ENCODE data around the gene DSCAM. TPM values are rescaled to one million over a fixed set of nuclear protein-coding genes. Genes with fewer than 3 reads are reported as not detected.

DSCAM gene
- total and polyA plus RNA-seq, 3 donors from 2014 or later, result 0.70 to 2.3 (median 2.0) TPM

DNA sequence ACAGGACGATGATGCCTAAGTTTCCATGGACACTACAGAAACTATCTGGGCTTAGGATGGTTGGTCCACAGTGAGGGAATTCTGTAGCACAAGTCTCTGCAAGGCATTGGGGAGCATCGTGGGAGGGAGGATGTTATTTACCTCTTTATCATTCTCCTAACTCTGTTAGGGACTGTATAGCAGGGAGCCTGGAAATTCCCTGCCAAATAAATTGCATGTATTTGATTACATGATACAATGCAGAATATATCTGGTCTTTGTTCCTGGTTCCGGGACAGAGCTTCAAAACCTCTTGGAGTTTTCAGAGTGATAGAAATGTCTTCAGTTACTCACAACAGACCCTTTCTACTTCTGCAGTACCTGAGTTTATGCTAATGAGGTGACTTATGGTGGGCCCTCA lies 593.8 kb downstream of the DSCAM start:
- Histone ChIP-seq H3K9me3 (no peaks in the 10 kb centered on the region), H3K36me3 (ENCODE audit: low read depth, missing control alignments) (no peaks in the 10 kb centered on the region), H3K27me3 (no peaks in the 10 kb centered on the region), H3K4me3 (no peak overlapping the region), H3K27ac (no peak overlapping the region), H3K4me1 (no peaks in the 10 kb centered on the region)
- intact Hi-C loops (cut with DNase I; ENCODE audit: low total_unique reads), result no loop called here
- 83 to 93% methylated on average over 3 of the region's 3 CpGs for WGBS, 2 donors
- TF ChIP-seq, protein P1, sequence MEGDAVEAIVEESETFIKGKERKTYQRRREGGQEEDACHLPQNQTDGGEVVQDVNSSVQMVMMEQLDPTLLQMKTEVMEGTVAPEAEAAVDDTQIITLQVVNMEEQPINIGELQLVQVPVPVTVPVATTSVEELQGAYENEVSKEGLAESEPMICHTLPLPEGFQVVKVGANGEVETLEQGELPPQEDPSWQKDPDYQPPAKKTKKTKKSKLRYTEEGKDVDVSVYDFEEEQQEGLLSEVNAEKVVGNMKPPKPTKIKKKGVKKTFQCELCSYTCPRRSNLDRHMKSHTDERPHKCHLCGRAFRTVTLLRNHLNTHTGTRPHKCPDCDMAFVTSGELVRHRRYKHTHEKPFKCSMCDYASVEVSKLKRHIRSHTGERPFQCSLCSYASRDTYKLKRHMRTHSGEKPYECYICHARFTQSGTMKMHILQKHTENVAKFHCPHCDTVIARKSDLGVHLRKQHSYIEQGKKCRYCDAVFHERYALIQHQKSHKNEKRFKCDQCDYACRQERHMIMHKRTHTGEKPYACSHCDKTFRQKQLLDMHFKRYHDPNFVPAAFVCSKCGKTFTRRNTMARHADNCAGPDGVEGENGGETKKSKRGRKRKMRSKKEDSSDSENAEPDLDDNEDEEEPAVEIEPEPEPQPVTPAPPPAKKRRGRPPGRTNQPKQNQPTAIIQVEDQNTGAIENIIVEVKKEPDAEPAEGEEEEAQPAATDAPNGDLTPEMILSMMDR (IDR thresholded peaks at IDR 0.05), result no peak
- TF ChIP-seq POLR2A (IDR thresholded peaks at IDR 0.05), result no peak
- DNase-seq, result no peak

DNA sequence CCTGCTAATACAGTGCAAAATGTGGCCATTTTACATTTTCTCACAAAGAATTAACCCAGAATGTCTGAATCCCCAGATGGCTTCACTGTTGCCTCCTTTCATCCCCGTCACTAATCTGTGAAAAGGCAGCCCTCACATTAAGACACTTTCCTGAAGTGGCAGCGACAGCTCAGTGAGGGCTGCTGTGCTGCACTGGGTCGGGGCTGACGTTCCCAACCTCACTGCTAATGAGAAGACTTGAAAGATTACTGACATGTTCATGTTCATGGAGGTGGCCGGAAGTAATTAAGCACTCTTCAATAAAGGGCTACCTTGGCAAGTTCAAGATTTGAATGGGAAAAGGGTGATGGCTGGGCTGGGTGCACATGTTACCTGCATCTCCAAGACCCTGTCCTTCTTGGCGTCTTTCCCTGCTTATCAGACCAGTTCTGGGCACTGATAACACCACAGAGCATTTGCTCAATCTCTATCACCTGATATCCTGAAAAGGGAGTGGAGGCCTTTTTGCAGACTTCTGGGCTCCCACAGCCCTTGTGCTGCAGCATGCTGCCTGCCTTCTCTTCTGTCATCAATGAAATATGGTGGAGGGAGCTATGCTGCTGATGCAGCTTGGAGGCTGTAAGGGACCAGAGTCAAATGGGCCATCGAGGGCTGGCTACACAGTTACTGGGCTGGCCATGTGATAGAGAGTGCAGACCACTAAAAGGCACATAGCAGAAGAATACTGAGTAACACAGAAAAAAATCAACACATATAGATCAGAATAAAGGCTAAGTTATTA lies 596.3 kb downstream of the DSCAM start:
- H3K27ac ChIP-seq, result no peak overlapping the region
- no peaks in the 10 kb centered on the region for H3K27me3 ChIP-seq
- no peak overlapping the region for H3K4me3 ChIP-seq
- intact Hi-C loops (cut with DNase I; ENCODE audit: low total_unique reads), result no loop called here
- no peaks in the 10 kb centered on the region for H3K4me1 ChIP-seq
- no peaks in the 10 kb centered on the region for H3K9me3 ChIP-seq
- TF ChIP-seq POLR2A (IDR thresholded peaks at IDR 0.05), result no peak
- TF ChIP-seq, protein P1 (IDR thresholded peaks at IDR 0.05), result no peak
- DNase-seq, result no peak
- H3K36me3 ChIP-seq (ENCODE audit: low read depth, missing control alignments), result no peaks in the 10 kb centered on the region
- 77 to 78% methylated on average over 7 of the region's 7 CpGs for WGBS, 2 donors

DNA sequence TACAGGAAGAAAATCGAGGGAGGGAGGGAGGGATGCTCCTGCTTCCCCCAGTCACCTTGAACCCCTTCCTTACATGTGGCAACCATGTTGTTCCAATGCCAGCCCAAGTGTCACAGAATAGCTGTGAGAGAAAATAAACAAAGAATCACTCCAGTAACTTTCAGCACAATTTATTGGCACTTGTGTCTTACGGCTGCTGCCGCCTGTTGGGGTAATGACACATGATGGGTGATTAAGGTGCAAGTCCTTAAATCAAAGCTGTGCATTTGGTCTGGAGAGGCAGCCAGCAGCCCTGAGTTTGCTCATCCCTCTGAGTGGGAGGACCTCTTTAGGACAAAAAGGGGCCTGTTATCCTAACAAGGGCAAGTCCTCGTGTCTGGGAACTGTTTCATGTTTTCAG lies 602.0 kb downstream of the DSCAM start:
- Histone ChIP-seq H3K27ac (no peak overlapping the region), H3K4me3 (no peak overlapping the region), H3K4me1 (peaks cover 4% of the 10 kb centered on the region), H3K36me3 (ENCODE audit: low read depth, missing control alignments) (no peaks in the 10 kb centered on the region), H3K27me3 (no peaks in the 10 kb centered on the region), H3K9me3 (no peaks in the 10 kb centered on the region)
- no peak for TF ChIP-seq POLR2A (IDR thresholded peaks at IDR 0.05)
- TF ChIP-seq, protein P1 (IDR thresholded peaks at IDR 0.05), result no peak
- 38 to 53% methylated on average over 4 of the region's 4 CpGs for WGBS, 2 donors
- intact Hi-C loops (cut with DNase I; ENCODE audit: low total_unique reads), result no loop called here
- DNase-seq, result no peak

DNA sequence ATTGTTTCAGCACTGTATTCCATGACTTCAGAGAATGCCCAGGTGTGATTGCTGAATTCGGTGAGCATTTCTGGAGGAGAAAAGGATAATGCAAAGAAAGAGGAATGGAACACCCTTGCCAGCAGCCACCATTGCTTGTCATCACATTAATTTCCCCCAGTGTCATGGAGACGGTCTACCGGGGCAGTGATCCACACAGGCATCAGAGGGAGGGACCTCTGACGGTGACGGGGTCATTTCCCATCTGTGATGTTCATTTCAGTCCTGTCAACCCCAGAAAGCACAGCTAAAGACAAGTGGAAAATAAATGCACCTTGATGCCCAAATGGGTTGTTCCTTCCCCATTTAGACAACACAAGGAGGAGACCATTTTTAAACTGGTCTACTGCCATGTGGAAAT lies 603.3 kb downstream of the DSCAM start:
- Histone ChIP-seq H3K4me3 (no peak overlapping the region), H3K9me3 (no peaks in the 10 kb centered on the region), H3K4me1 (peaks cover 4% of the 10 kb centered on the region), H3K36me3 (ENCODE audit: low read depth, missing control alignments) (no peaks in the 10 kb centered on the region), H3K27me3 (no peaks in the 10 kb centered on the region), H3K27ac (no peak overlapping the region)
- no peak for TF ChIP-seq POLR2A (IDR thresholded peaks at IDR 0.05)
- TF ChIP-seq, protein P1 (IDR thresholded peaks at IDR 0.05), result no peak
- DNase-seq, result no peak
- 87 to 91% methylated on average over 5 of the region's 5 CpGs for WGBS, 2 donors
- intact Hi-C loops (cut with DNase I; ENCODE audit: low total_unique reads), result no loop called here
